Measurements from ENCODE around the gene RYR1.

- TF ChIP-seq ZNF24 (IDR thresholded peaks at IDR 0.05) (no peak), MTA3 (IDR thresholded peaks at IDR 0.05; ENCODE audit: borderline replicate concordance, low read length) (no peak), RAD21 (IDR thresholded peaks at IDR 0.05; ENCODE audit: insufficient read depth, low read depth, low read length) (no peak), MXI1 (IDR thresholded peaks at IDR 0.05; ENCODE audit: low read depth, low read length) (no peak), REST (IDR thresholded peaks at IDR 0.05; ENCODE audit: low read depth, low read length) (no peak), EGR1 (IDR thresholded peaks at IDR 0.05; ENCODE audit: borderline replicate concordance in 1 of 2, low read depth in 2 of 2, low read length in 2 of 2) (no peak), HDGF (IDR thresholded peaks at IDR 0.05) (no peak), SMAD1 (IDR thresholded peaks at IDR 0.05; ENCODE audit: low read depth, partially characterized antibody) (no peak), NR2C1 (IDR thresholded peaks at IDR 0.05) (no peak), MYC (IDR thresholded peaks at IDR 0.05; ENCODE audit: insufficient read depth, insufficient read length, insufficient replicate concordance, low read length, severe bottlenecking) (no peak), BCL3 (IDR thresholded peaks at IDR 0.05; ENCODE audit: borderline replicate concordance, insufficient read depth, low read depth, low read length, poor library complexity, severe bottlenecking) (no peak)
- TF ChIP-seq, protein P1, sequence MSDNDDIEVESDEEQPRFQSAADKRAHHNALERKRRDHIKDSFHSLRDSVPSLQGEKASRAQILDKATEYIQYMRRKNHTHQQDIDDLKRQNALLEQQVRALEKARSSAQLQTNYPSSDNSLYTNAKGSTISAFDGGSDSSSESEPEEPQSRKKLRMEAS (IDR thresholded peaks at IDR 0.05; ENCODE audit: low read depth, low read length), result no peak
- TF ChIP-seq, protein P2, sequence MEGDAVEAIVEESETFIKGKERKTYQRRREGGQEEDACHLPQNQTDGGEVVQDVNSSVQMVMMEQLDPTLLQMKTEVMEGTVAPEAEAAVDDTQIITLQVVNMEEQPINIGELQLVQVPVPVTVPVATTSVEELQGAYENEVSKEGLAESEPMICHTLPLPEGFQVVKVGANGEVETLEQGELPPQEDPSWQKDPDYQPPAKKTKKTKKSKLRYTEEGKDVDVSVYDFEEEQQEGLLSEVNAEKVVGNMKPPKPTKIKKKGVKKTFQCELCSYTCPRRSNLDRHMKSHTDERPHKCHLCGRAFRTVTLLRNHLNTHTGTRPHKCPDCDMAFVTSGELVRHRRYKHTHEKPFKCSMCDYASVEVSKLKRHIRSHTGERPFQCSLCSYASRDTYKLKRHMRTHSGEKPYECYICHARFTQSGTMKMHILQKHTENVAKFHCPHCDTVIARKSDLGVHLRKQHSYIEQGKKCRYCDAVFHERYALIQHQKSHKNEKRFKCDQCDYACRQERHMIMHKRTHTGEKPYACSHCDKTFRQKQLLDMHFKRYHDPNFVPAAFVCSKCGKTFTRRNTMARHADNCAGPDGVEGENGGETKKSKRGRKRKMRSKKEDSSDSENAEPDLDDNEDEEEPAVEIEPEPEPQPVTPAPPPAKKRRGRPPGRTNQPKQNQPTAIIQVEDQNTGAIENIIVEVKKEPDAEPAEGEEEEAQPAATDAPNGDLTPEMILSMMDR (IDR thresholded peaks at IDR 0.05 in 2 of 3, conservative IDR thresholded peaks at IDR 0.05 in 1 of 3; ENCODE audit: control insufficient read depth in 2 of 3, extremely low read depth in 1 of 3, insufficient read depth in 1 of 3, low read depth in 3 of 3, low read length in 3 of 3), result no peak
- TF ChIP-seq, protein P3, sequence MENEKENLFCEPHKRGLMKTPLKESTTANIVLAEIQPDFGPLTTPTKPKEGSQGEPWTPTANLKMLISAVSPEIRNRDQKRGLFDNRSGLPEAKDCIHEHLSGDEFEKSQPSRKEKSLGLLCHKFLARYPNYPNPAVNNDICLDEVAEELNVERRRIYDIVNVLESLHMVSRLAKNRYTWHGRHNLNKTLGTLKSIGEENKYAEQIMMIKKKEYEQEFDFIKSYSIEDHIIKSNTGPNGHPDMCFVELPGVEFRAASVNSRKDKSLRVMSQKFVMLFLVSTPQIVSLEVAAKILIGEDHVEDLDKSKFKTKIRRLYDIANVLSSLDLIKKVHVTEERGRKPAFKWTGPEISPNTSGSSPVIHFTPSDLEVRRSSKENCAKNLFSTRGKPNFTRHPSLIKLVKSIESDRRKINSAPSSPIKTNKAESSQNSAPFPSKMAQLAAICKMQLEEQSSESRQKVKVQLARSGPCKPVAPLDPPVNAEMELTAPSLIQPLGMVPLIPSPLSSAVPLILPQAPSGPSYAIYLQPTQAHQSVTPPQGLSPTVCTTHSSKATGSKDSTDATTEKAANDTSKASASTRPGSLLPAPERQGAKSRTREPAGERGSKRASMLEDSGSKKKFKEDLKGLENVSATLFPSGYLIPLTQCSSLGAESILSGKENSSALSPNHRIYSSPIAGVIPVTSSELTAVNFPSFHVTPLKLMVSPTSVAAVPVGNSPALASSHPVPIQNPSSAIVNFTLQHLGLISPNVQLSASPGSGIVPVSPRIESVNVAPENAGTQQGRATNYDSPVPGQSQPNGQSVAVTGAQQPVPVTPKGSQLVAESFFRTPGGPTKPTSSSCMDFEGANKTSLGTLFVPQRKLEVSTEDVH (IDR thresholded peaks at IDR 0.05; ENCODE audit: low read depth, partially characterized antibody), result no peak
Measured at GRCh38 chr19:38385057-38385803, 48.3 kb upstream of the RYR1 start.
